Measurements from ENCODE around the gene COL1A1.

The COL1A1 gene

DNA sequence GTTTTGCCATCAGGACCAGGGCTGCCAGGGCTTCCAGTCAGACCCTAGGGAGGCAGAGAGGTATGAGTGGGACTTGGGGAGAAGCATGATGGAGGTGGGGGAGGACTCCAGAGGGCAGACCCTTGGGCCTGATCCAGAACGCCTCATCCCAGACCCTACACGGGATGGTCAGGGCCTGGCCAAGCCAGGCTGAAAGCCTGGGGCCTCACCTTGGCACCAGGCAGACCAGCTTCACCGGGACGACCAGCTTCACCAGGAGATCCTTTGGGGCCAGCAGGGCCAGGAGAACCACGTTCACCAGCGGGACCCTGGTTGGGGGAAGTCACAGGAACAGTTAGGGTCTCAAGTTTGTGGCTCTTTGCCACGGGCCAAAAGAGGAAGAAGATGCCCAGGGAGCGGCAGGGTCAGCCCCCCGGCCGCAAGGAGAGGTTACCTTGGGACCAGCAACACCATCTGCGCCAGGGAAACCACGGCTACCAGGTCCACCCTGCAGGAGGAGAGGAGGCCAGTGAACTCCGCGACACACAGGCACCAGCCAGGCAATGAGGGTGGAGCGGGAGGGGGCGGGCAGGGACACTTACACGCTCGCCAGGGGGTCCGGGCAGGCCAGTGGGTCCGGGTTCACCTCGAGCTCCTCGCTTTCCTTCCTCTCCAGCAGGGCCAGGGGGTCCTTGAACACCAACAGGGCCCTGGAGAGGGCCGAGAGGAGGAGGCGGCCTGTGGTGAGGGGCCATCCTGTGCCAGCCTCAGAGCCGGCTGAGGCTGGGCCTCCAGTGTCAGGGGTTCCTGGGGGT, 7.1 kb downstream of the COL1A1 start:
- no peaks in the 10 kb centered on the region for H3F3A ChIP-seq (ENCODE audit: insufficient read depth, low read length)
- no peaks in the 10 kb centered on the region for H3K79me2 ChIP-seq (ENCODE audit: insufficient read depth, low read length)
- H3K27ac ChIP-seq (ENCODE audit: low read depth, low read length, poor library complexity, severe bottlenecking), result no peak overlapping the region
- H3K36me3 ChIP-seq (ENCODE audit: insufficient read depth, low read length), result no peaks in the 10 kb centered on the region
- H3K9me3 ChIP-seq (ENCODE audit: low read length), result no peaks in the 10 kb centered on the region
- H4K20me1 ChIP-seq (ENCODE audit: insufficient read depth, low read length), result no peaks in the 10 kb centered on the region
- H2AFZ ChIP-seq (ENCODE audit: low read length), result no peak overlapping the region
- H3K27me3 ChIP-seq (ENCODE audit: insufficient read depth, low read length), result peaks cover 6% of the 10 kb centered on the region
- H3K4me1 ChIP-seq (ENCODE audit: insufficient read depth, low read length, severe bottlenecking), result no peaks in the 10 kb centered on the region
- H3K4me3 ChIP-seq (ENCODE audit: low read depth, low read length, poor library complexity, severe bottlenecking), result no peak overlapping the region
- H3K9me2 ChIP-seq (ENCODE audit: low read depth, low read length), result no peaks in the 10 kb centered on the region
- no peak overlapping the region for H3K9ac ChIP-seq (ENCODE audit: low read length)
- TF ChIP-seq CTCF (IDR thresholded peaks at IDR 0.05; ENCODE audit: low read length), result no peak
- no peak for TF ChIP-seq EZH2 (IDR thresholded peaks at IDR 0.05; ENCODE audit: borderline replicate concordance, low read length)
- H3K4me2 ChIP-seq (ENCODE audit: low read length), result no peak overlapping the region

- no peak for TF ChIP-seq CTCF (IDR thresholded peaks at IDR 0.05; ENCODE audit: low read length)
- TF ChIP-seq EZH2 (IDR thresholded peaks at IDR 0.05; ENCODE audit: borderline replicate concordance, low read length), result no peak
- no peak overlapping the region for H2AFZ ChIP-seq (ENCODE audit: low read length)
- H3K4me1 ChIP-seq (ENCODE audit: insufficient read depth, low read length, severe bottlenecking), result no peaks in the 10 kb centered on the region
- no peaks in the 10 kb centered on the region for H4K20me1 ChIP-seq (ENCODE audit: insufficient read depth, low read length)
- H3F3A ChIP-seq (ENCODE audit: insufficient read depth, low read length), result no peaks in the 10 kb centered on the region
- no peaks in the 10 kb centered on the region for H3K9me2 ChIP-seq (ENCODE audit: low read depth, low read length)
- no peak overlapping the region for H3K27ac ChIP-seq (ENCODE audit: low read depth, low read length, poor library complexity, severe bottlenecking)
- no peak overlapping the region for H3K4me3 ChIP-seq (ENCODE audit: low read depth, low read length, poor library complexity, severe bottlenecking)
- no peaks in the 10 kb centered on the region for H3K9me3 ChIP-seq (ENCODE audit: low read length)
- no peaks in the 10 kb centered on the region for H3K36me3 ChIP-seq (ENCODE audit: insufficient read depth, low read length)
- no peaks in the 10 kb centered on the region for H3K79me2 ChIP-seq (ENCODE audit: insufficient read depth, low read length)
- peaks cover 10% of the 10 kb centered on the region for H3K27me3 ChIP-seq (ENCODE audit: insufficient read depth, low read length)
- H3K4me2 ChIP-seq (ENCODE audit: low read length), result no peak overlapping the region
- no peak overlapping the region for H3K9ac ChIP-seq (ENCODE audit: low read length)
These were observed 8.7 kb downstream of the COL1A1 start for GRCh38 chr17:50192618-50193291.

DNA sequence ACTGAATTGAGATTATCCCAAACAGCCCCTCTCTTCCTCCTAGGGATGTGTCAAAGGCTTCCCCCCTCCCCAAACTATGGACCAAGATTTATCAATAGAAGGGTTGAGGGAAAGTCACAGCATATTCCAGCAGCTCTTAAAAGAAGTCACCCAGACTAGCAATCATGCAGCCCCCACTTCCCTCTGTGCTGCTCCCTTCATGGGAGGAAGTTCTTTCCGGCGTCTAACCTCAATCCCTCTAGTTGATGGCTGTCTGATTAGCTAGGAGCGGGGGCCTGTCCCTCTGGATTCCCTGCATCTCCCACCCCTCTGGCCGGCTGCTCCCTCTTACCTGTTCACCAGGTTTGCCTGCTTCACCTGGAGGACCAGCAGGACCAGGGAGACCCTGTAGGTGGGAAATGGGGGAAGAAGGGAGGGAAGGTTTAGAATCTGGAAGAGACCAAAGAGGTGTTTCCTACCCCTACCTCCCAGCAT, 9.2 kb downstream of the COL1A1 start:
- Histone ChIP-seq H3K36me3 (ENCODE audit: insufficient read depth, low read length) (no peaks in the 10 kb centered on the region), H3F3A (ENCODE audit: insufficient read depth, low read length) (no peaks in the 10 kb centered on the region), H3K27ac (ENCODE audit: low read depth, low read length, poor library complexity, severe bottlenecking) (no peak overlapping the region), H3K4me1 (ENCODE audit: insufficient read depth, low read length, severe bottlenecking) (no peaks in the 10 kb centered on the region), H2AFZ (ENCODE audit: low read length) (no peak overlapping the region), H3K4me2 (ENCODE audit: low read length) (no peak overlapping the region), H4K20me1 (ENCODE audit: insufficient read depth, low read length) (no peaks in the 10 kb centered on the region), H3K9me3 (ENCODE audit: low read length) (no peaks in the 10 kb centered on the region), H3K79me2 (ENCODE audit: insufficient read depth, low read length) (no peaks in the 10 kb centered on the region), H3K9me2 (ENCODE audit: low read depth, low read length) (no peaks in the 10 kb centered on the region), H3K4me3 (ENCODE audit: low read depth, low read length, poor library complexity, severe bottlenecking) (no peak overlapping the region), H3K9ac (ENCODE audit: low read length) (no peak overlapping the region), H3K27me3 (ENCODE audit: insufficient read depth, low read length) (peaks cover 10% of the 10 kb centered on the region)
- TF ChIP-seq CTCF (IDR thresholded peaks at IDR 0.05; ENCODE audit: low read length), result no peak
- TF ChIP-seq EZH2 (IDR thresholded peaks at IDR 0.05; ENCODE audit: borderline replicate concordance, low read length), result no peak

Measured in OCI-LY1 (cell line).